Hematopoietic multipotent progenitor cell treated with erythropoietin and hydrocortisone succinate and interleukin-3 and kit ligand, for 15 days (in vitro differentiated cells): ENCODE results near the gene WDTC1.

ENCODE experiments used
- DNase-seq: peaks from one replicate; pipeline ENCODE4 v3.0.0-alpha.2; 2015; ENCODE audit warnings: low spot score

Gene WDTC1

GRCh38 chr1:27301582-27302199 is 67.3 kb downstream of the WDTC1 start:
- no peak for DNase-seq

GRCh38 chr1:27302612-27303011 is 68.2 kb downstream of the WDTC1 start:
- no peak for DNase-seq

GRCh38 chr1:27303509-27303908 is 69.1 kb downstream of the WDTC1 start:
- DNase-seq = no peak

- DNase-seq = no peak
Measured at GRCh38 chr1:27306071-27306470, 71.6 kb downstream of the WDTC1 start.

- DNase-seq = no peak
Measured at GRCh38 chr1:27306892-27307761, 72.7 kb downstream of the WDTC1 start.

- DNase-seq = no peak
Measured at GRCh38 chr1:27307874-27308598, 73.6 kb downstream of the WDTC1 start.

GRCh38 chr1:27314169-27314568 is 79.7 kb downstream of the WDTC1 start:
- no peak for DNase-seq

GRCh38 chr1:27314737-27315136 is 80.3 kb downstream of the WDTC1 start:
- DNase-seq = no peak

- DNase-seq = no peak
Measured at GRCh38 chr1:27316860-27317259, 82.4 kb downstream of the WDTC1 start.

- DNase-seq = no peak
Measured at GRCh38 chr1:27318136-27318535, 83.7 kb downstream of the WDTC1 start.

- DNase-seq = no peak
Measured at GRCh38 chr1:27318596-27318995, 84.2 kb downstream of the WDTC1 start.

GRCh38 chr1:27321813-27322568 is 87.6 kb downstream of the WDTC1 start, which contains the start of gene TMEM222:
Gene TMEM222 (plus strand): TSS chr1:27322163. CDS start chr1:27322198, 35 bp downstream.
- DNase-seq = peak; percentile 94

GRCh38 chr1:27322569-27323240 is 88.3 kb downstream of the WDTC1 start:
- DNase-seq = peak; percentile 38

- no peak for DNase-seq
Measured at GRCh38 chr1:27325286-27325685, 90.9 kb downstream of the WDTC1 start.

GRCh38 chr1:27327964-27328363 is 93.5 kb downstream of the WDTC1 start:
- no peak for DNase-seq

- DNase-seq = no peak
Measured at GRCh38 chr1:27330786-27331185, 96.4 kb downstream of the WDTC1 start.

- DNase-seq = no peak
Measured at GRCh38 chr1:27331426-27331825, 97.0 kb downstream of the WDTC1 start.

- no peak for DNase-seq
Measured at GRCh38 chr1:27331922-27332321, 97.5 kb downstream of the WDTC1 start.

GRCh38 chr1:27332536-27333281 is 98.3 kb downstream of the WDTC1 start:
- peak; percentile 51 for DNase-seq

GRCh38 chr1:27333717-27334279 is 99.4 kb downstream of the WDTC1 start:
- no peak for DNase-seq
